T-cell (primary cell): ENCODE measurements around the gene FMN2. TPM values are rescaled to one million over a fixed set of nuclear protein-coding genes. Genes with fewer than 3 reads are reported as not detected.

Experiments used
- ATAC-seq, 4 experiments: fragments of 200-7000 bp in 3 of 4; fragments of 150-1000 bp in 1 of 4; cut with Tn5 transposase; replicated peaks in 1 of 4; 1 replicate in 3 of 4; 2 replicates in 1 of 4; pipeline ENCODE4 v1.10.0; 2021; ENCODE audit warnings: moderate library complexity in 3 of 4, mild to moderate bottlenecking in 2 of 4, moderate number of reproducible peaks in 1 of 4
- CTCF ChIA-PET, 2 donors: fragments of 300-600 bp; sonication (Branson Sonifier 250); formaldehyde crosslinking; loops; one replicate each; lab custom pipeline; 2022; ENCODE audit warnings: antibody characterized with exemption in 2 of 2; lab: Charles Lee
- POLR2A ChIA-PET, 2 donors: fragments of 300-600 bp; sonication (Branson Sonifier 250); formaldehyde crosslinking; loops; one replicate each; lab custom pipeline; 2022; ENCODE audit warnings: antibody characterized with exemption in 2 of 2; lab: Charles Lee
- DNase-seq, 35 experiments: peaks; one replicate each; pipeline versions ENCODE4 v3.0.0 to v3.0.0-alpha.2; 2013 to 2023
- H3K27ac ChIP-seq: one replicate; pipeline ENCODE4 v1.5.1; 2013; ENCODE audit warnings: low read length
- H3K27me3 ChIP-seq, 2 experiments: replicated peaks in 1 of 2; 1 replicate in 1 of 2; 2 replicates in 1 of 2; pipeline versions ENCODE4 v1.6.1 to v1.7.0; 2013; ENCODE audit warnings: low read length in 1 of 2, mixed read lengths in 1 of 2; ENCODE audit not compliant: control insufficient read depth in 2 of 2, insufficient read depth in 2 of 2; ENCODE audit errors: extremely low read depth in 1 of 2
- H3K36me3 ChIP-seq, 2 donors: 1 replicate in 1 of 2; 2 replicates in 1 of 2; pipeline versions ENCODE4 v1.6.1 to v1.7.0; 2013; ENCODE audit warnings: low read length in 1 of 2; ENCODE audit not compliant: control insufficient read depth in 2 of 2, insufficient read depth in 1 of 2; ENCODE audit errors: extremely low read depth in 1 of 2
- H3K4me1 ChIP-seq, 2 experiments: 1 replicate in 1 of 2; 2 replicates in 1 of 2; pipeline versions ENCODE4 v1.6.1 to v1.7.0; 2013; ENCODE audit warnings: low read length in 2 of 2, mixed read lengths in 1 of 2; ENCODE audit not compliant: insufficient read depth in 2 of 2, control insufficient read depth in 1 of 2; ENCODE audit errors: extremely low read depth in 1 of 2
- H3K4me3 ChIP-seq, 2 donors: 1 replicate in 1 of 2; 2 replicates in 1 of 2; pipeline versions ENCODE4 v1.5.1 to v1.7.0; 2013; ENCODE audit warnings: mild to moderate bottlenecking in 2 of 2, low read length in 1 of 2, moderate library complexity in 1 of 2; ENCODE audit not compliant: control insufficient read depth in 1 of 2; ENCODE audit errors: extremely low read depth in 1 of 2
- H3K9me3 ChIP-seq: 2 replicates; pipeline ENCODE4 v1.7.0; 2013
- H3K27ac Mint-ChIP-seq, 2 donors: one replicate each; pipeline ENCODE4 v1.8.0; 2020 to 2021; ENCODE audit warnings: mild to moderate bottlenecking in 2 of 2, mixed read lengths in 2 of 2
- H3K27me3 Mint-ChIP-seq, 2 donors: one replicate each; pipeline ENCODE4 v1.8.0; 2021 to 2022; ENCODE audit warnings: mixed read lengths in 2 of 2
- H3K36me3 Mint-ChIP-seq: one replicate; pipeline ENCODE4 v1.8.0; 2021; ENCODE audit warnings: mixed read lengths
- H3K4me1 Mint-ChIP-seq, 3 donors: one replicate each; pipeline ENCODE4 v1.8.0; 2020 to 2022; ENCODE audit warnings: mixed read lengths in 3 of 3, mild to moderate bottlenecking in 1 of 3
- H3K4me3 Mint-ChIP-seq, 3 donors: one replicate each; pipeline ENCODE4 v1.8.0; 2020 to 2022; ENCODE audit warnings: mild to moderate bottlenecking in 3 of 3, mixed read lengths in 3 of 3, moderate library complexity in 3 of 3
- H3K9me3 Mint-ChIP-seq, 3 donors: one replicate each; pipeline ENCODE4 v1.8.0; 2020 to 2022; ENCODE audit warnings: mixed read lengths in 3 of 3
- whole genome bisulfite sequencing: methylation state at CpG from one replicate; pipeline ENCODE4 v1.1.5; 2013; ENCODE audit warnings: missing lambda C conversion rate; ENCODE audit not compliant: insufficient coverage; 5-methylcytosine and 5-hydroxymethylcytosine counted together
- total RNA-seq, 35 experiments: library from RNA in 6 of 35; stranded (reverse) in 6 of 35; fragments of 120-200 nt in 1 of 35; gene quantifications; one replicate each; pipeline versions ENCODE4 v1.2.1 to v1.2.4 and lab custom pipeline; 2013 to 2026

Gene FMN2
- total RNA-seq, 5 donors from 2014 or later (not counting 1 experiment from before 2014, with no cell fraction given): not detected

GRCh38 chr1:240385551-240385950, 293.9 kb downstream of the FMN2 start:
- ChIA-PET CTCF (interaction anchor here in 1 of 2 donors (0.7 kb wide), 1 partner anchor 500 kb away, joined by 3 read pairs; no protein-coding TSS in a partner anchor), POLR2A (no interaction called here)
- no peak overlapping the region for H3K4me3 Mint-ChIP-seq
- ATAC-seq (no peak), DNase-seq (no peak)
- Histone ChIP-seq H3K4me1 (no peaks in the 10 kb centered on the region), H3K4me3 (no peak overlapping the region), H3K27ac (no peak overlapping the region), H3K9me3 (no peaks in the 10 kb centered on the region), H3K27me3 (no peaks in the 10 kb centered on the region), H3K36me3 (no peaks in the 10 kb centered on the region)
- no peaks in the 10 kb centered on the region for H3K36me3 Mint-ChIP-seq
- no CpG with 5 or more reads among the region's 5 CpGs for WGBS
- no peaks in the 10 kb centered on the region for H3K27me3 Mint-ChIP-seq
- H3K9me3 Mint-ChIP-seq: peaks cover 0 to 15% (median 8%) of the 10 kb centered on the region in 3 donors
- H3K4me1 Mint-ChIP-seq: no peaks in the 10 kb centered on the region
- H3K27ac Mint-ChIP-seq: no peak overlapping the region

GRCh38 chr1:240385985-240386978, 294.6 kb downstream of the FMN2 start:
- Histone ChIP-seq H3K36me3 (no peaks in the 10 kb centered on the region), H3K27me3 (no peaks in the 10 kb centered on the region), H3K4me1 (no peaks in the 10 kb centered on the region), H3K4me3 (no peak overlapping the region), H3K9me3 (no peaks in the 10 kb centered on the region), H3K27ac (no peak overlapping the region)
- H3K9me3 Mint-ChIP-seq: peaks cover 0 to 8% (median 8%) of the 10 kb centered on the region in 3 donors
- no peaks in the 10 kb centered on the region for H3K27me3 Mint-ChIP-seq
- POLR2A ChIA-PET: no interaction called here
- H3K4me3 Mint-ChIP-seq: no peak overlapping the region
- WGBS: 48% methylated on average over 2 of the region's 7 CpGs
- H3K27ac Mint-ChIP-seq: no peak overlapping the region
- DNase-seq (no peak), ATAC-seq (no peak)
- CTCF ChIA-PET: interaction anchor here in 1 of 2 donors (0.8 kb wide), 1 partner anchor 31 kb away, joined by 3 read pairs; no protein-coding TSS in a partner anchor
- no peaks in the 10 kb centered on the region for H3K4me1 Mint-ChIP-seq
- no peaks in the 10 kb centered on the region for H3K36me3 Mint-ChIP-seq

GRCh38 chr1:240387051-240387450, 295.4 kb downstream of the FMN2 start:
- Histone ChIP-seq H3K27ac (no peak overlapping the region), H3K9me3 (no peaks in the 10 kb centered on the region), H3K36me3 (no peaks in the 10 kb centered on the region), H3K4me3 (no peak overlapping the region), H3K27me3 (no peaks in the 10 kb centered on the region), H3K4me1 (no peaks in the 10 kb centered on the region)
- ChIA-PET POLR2A (no interaction called here), CTCF (interaction anchor here in 1 of 2 donors (0.8 kb wide), 1 partner anchor 31 kb away, joined by 3 read pairs; no protein-coding TSS in a partner anchor)
- WGBS: no CpG with 5 or more reads among the region's 2 CpGs
- no peak for DNase-seq
- Mint-ChIP-seq H3K9me3 (peaks cover 0 to 8% (median 3%) of the 10 kb centered on the region in 3 donors), H3K36me3 (no peaks in the 10 kb centered on the region), H3K27ac (no peak overlapping the region), H3K27me3 (no peaks in the 10 kb centered on the region), H3K4me3 (no peak overlapping the region), H3K4me1 (no peaks in the 10 kb centered on the region)
- no peak for ATAC-seq

GRCh38 chr1:240391660-240392260, 300.1 kb downstream of the FMN2 start:
- no peaks in the 10 kb centered on the region for H3K36me3 Mint-ChIP-seq
- H3K9me3 Mint-ChIP-seq: peaks cover 0 to 9% (median 9%) of the 10 kb centered on the region in 3 donors
- no peak for ATAC-seq

GRCh38 chr1:240394353-240394752, 302.7 kb downstream of the FMN2 start:
- H3K4me3 ChIP-seq: no peak overlapping the region
- H3K4me1 ChIP-seq: no peaks in the 10 kb centered on the region
- ATAC-seq: no peak
- Mint-ChIP-seq H3K27me3 (no peaks in the 10 kb centered on the region), H3K9me3 (peaks cover 0 to 14% (median 6%) of the 10 kb centered on the region in 3 donors), H3K4me3 (no peak overlapping the region), H3K4me1 (no peaks in the 10 kb centered on the region), H3K36me3 (no peaks in the 10 kb centered on the region), H3K27ac (no peak overlapping the region)
- ChIA-PET POLR2A (no interaction called here), CTCF (interaction anchor here in 1 of 2 donors (0.6 kb wide), 1 partner anchor 51 kb away, joined by 6 read pairs; no protein-coding TSS in a partner anchor)
- no peaks in the 10 kb centered on the region for H3K9me3 ChIP-seq
- no peak overlapping the region for H3K27ac ChIP-seq
- H3K27me3 ChIP-seq: no peaks in the 10 kb centered on the region
- no peak for DNase-seq
- no peaks in the 10 kb centered on the region for H3K36me3 ChIP-seq
- WGBS: 93% methylated on average over 4 of the region's 4 CpGs

More at GRCh38 chr1:240391660-240392260, 300.1 kb downstream of the FMN2 start:
- ChIA-PET CTCF (no interaction called here), POLR2A (no interaction called here)
- Histone ChIP-seq H3K9me3 (no peaks in the 10 kb centered on the region), H3K27ac (no peak overlapping the region), H3K4me3 (no peak overlapping the region), H3K27me3 (no peaks in the 10 kb centered on the region), H3K36me3 (no peaks in the 10 kb centered on the region), H3K4me1 (no peaks in the 10 kb centered on the region)
- H3K27ac Mint-ChIP-seq: no peak overlapping the region
- H3K4me3 Mint-ChIP-seq: no peak overlapping the region
- H3K4me1 Mint-ChIP-seq: no peaks in the 10 kb centered on the region
- DNase-seq: no peak
- no CpG with 5 or more reads among the region's 2 CpGs for WGBS
- H3K27me3 Mint-ChIP-seq: no peaks in the 10 kb centered on the region

GRCh38 chr1:240395336-240395735, 303.7 kb downstream of the FMN2 start:
- no peaks in the 10 kb centered on the region for H3K36me3 Mint-ChIP-seq
- no peak overlapping the region for H3K4me3 ChIP-seq
- H3K27me3 ChIP-seq: no peaks in the 10 kb centered on the region
- no peaks in the 10 kb centered on the region for H3K36me3 ChIP-seq
- no peak overlapping the region for H3K27ac ChIP-seq
- no peaks in the 10 kb centered on the region for H3K9me3 ChIP-seq
- ATAC-seq: no peak
- H3K9me3 Mint-ChIP-seq: peaks cover 0 to 14% (median 6%) of the 10 kb centered on the region in 3 donors
- no CpG with 5 or more reads among the region's 1 CpG for WGBS
- no peak for DNase-seq
- H3K27me3 Mint-ChIP-seq: no peaks in the 10 kb centered on the region
- ChIA-PET POLR2A (no interaction called here), CTCF (no interaction called here)
- H3K27ac Mint-ChIP-seq: no peak overlapping the region
- no peak overlapping the region for H3K4me3 Mint-ChIP-seq
- no peaks in the 10 kb centered on the region for H3K4me1 Mint-ChIP-seq
- no peaks in the 10 kb centered on the region for H3K4me1 ChIP-seq
